H9 (cell line): ENCODE measurements around the gene RIMBP2. TPM values are rescaled to one million over a fixed set of nuclear protein-coding genes. Genes with fewer than 3 reads are reported as not detected.

Source experiments
- DNase-seq: peaks from one replicate; pipeline ENCODE4 v3.0.0-alpha.2; 2017
- H2AFZ ChIP-seq: one replicate; pipeline ENCODE4 v1.6.1; 2013; ENCODE audit warnings: mild to moderate bottlenecking, low read length, control low read depth, moderate library complexity
- H2AK5ac ChIP-seq: 2 replicates; pipeline ENCODE4 v1.6.1; 2013; ENCODE audit warnings: low read length, control low read depth, mixed read lengths; ENCODE audit not compliant: insufficient read length
- H2BK120ac ChIP-seq: one replicate; pipeline ENCODE4 v1.6.1; 2013; ENCODE audit warnings: low read depth, mild to moderate bottlenecking, low read length, control low read depth, inconsistent platforms; ENCODE audit not compliant: poor library complexity, severe bottlenecking
- H2BK12ac ChIP-seq: 2 replicates; pipeline ENCODE4 v1.6.1; 2013; ENCODE audit warnings: low read length, control low read depth, mixed read lengths, low read depth; ENCODE audit not compliant: insufficient read length
- H2BK15ac ChIP-seq: 2 replicates; pipeline ENCODE4 v1.6.1; 2013; ENCODE audit warnings: low read depth, low read length, control low read depth
- H2BK20ac ChIP-seq: one replicate; pipeline ENCODE4 v1.6.1; 2013; ENCODE audit warnings: low read depth, mild to moderate bottlenecking, low read length, control low read depth, inconsistent platforms; ENCODE audit not compliant: poor library complexity, severe bottlenecking
- H2BK5ac ChIP-seq: 2 replicates; pipeline ENCODE4 v1.6.1; 2013; ENCODE audit warnings: low read length, control low read depth, mixed read lengths; ENCODE audit not compliant: insufficient read length
- H3K14ac ChIP-seq: 2 replicates; pipeline ENCODE4 v1.6.1; 2013; ENCODE audit warnings: low read length, control low read depth; ENCODE audit not compliant: insufficient read depth
- H3K18ac ChIP-seq: 2 replicates; pipeline ENCODE4 v1.6.1; 2013; ENCODE audit warnings: low read depth, mild to moderate bottlenecking, mixed read lengths, low read length, control low read depth; ENCODE audit not compliant: insufficient read length
- H3K23ac ChIP-seq: 2 replicates; pipeline ENCODE4 v1.6.1; 2013; ENCODE audit warnings: low read length, control low read depth, mixed read lengths, low read depth; ENCODE audit not compliant: insufficient read length
- H3K23me2 ChIP-seq: 2 replicates; pipeline ENCODE4 v1.6.1; 2013; ENCODE audit warnings: low read depth, mild to moderate bottlenecking, mixed read lengths, low read length, control low read depth; ENCODE audit not compliant: insufficient read length, poor library complexity, severe bottlenecking
- H3K27ac ChIP-seq: 2 replicates; pipeline ENCODE4 v1.5.1; 2013; ENCODE audit warnings: low read length, control low read depth, mixed read lengths, low read depth; ENCODE audit not compliant: insufficient read length
- H3K27me3 ChIP-seq: 2 replicates; pipeline ENCODE4 v1.6.1; 2013; ENCODE audit warnings: low read length, control low read depth, inconsistent platforms; ENCODE audit not compliant: insufficient read depth
- H3K4ac ChIP-seq: 2 replicates; pipeline ENCODE4 v1.6.1; 2013; ENCODE audit warnings: low read depth, mild to moderate bottlenecking, control low read depth, inconsistent platforms, low read length, moderate library complexity
- H3K4me1 ChIP-seq: 2 replicates; pipeline ENCODE4 v1.6.1; 2013; ENCODE audit warnings: low read length, control low read depth, inconsistent platforms; ENCODE audit not compliant: insufficient read depth
- H3K4me2 ChIP-seq: 2 replicates; pipeline ENCODE4 v1.6.1; 2013; ENCODE audit warnings: low read length, control low read depth, mixed read lengths; ENCODE audit not compliant: insufficient read length, insufficient read depth
- H3K56ac ChIP-seq: 2 replicates; pipeline ENCODE4 v1.6.1; 2013; ENCODE audit warnings: low read depth, mild to moderate bottlenecking, mixed read lengths, low read length, control low read depth; ENCODE audit not compliant: insufficient read length
- H3K79me1 ChIP-seq: 2 replicates; pipeline ENCODE4 v1.6.1; 2013; ENCODE audit warnings: low read depth, mild to moderate bottlenecking, moderate library complexity, low read length, control low read depth, inconsistent platforms; ENCODE audit not compliant: insufficient read depth, poor library complexity, severe bottlenecking
- H3K79me2 ChIP-seq: 2 replicates; pipeline ENCODE4 v1.6.1; 2013; ENCODE audit warnings: low read length, control low read depth, inconsistent platforms; ENCODE audit not compliant: insufficient read depth
- H3K9ac ChIP-seq: 2 replicates; pipeline ENCODE4 v1.6.1; 2013; ENCODE audit warnings: low read length, control low read depth, mixed read lengths; ENCODE audit not compliant: insufficient read length; ENCODE audit errors: extremely low read depth
- H3K9me3 ChIP-seq: one replicate; pipeline ENCODE4 v1.6.1; 2013; ENCODE audit warnings: low read depth, low read length, inconsistent platforms; ENCODE audit not compliant: control insufficient read depth
- H3T11ph ChIP-seq: one replicate; pipeline ENCODE4 v1.6.1; 2013; ENCODE audit warnings: mild to moderate bottlenecking, low read length, control low read depth, inconsistent platforms
- H4K20me1 ChIP-seq: one replicate; pipeline ENCODE4 v1.6.1; 2013; ENCODE audit not compliant: control insufficient read depth, insufficient read length, insufficient read depth
- H4K5ac ChIP-seq: 2 replicates; pipeline ENCODE4 v1.6.1; 2013; ENCODE audit warnings: low read depth, mild to moderate bottlenecking, mixed read lengths, low read length, control low read depth; ENCODE audit not compliant: insufficient read length
- H4K8ac ChIP-seq: replicated peaks from 2 replicates; pipeline ENCODE4 v1.6.1; 2013; ENCODE audit warnings: low read length, control low read depth, mixed read lengths, low read depth; ENCODE audit not compliant: insufficient read length
- H4K91ac ChIP-seq: 2 replicates; pipeline ENCODE4 v1.6.1; 2013; ENCODE audit warnings: low read depth, mild to moderate bottlenecking, moderate library complexity, mixed read lengths, low read length, control low read depth; ENCODE audit not compliant: insufficient read length
- H3K27ac Mint-ChIP-seq, 3 experiments: 2 replicates in 2 of 3; 3 replicates in 1 of 3; pipeline ENCODE4 v1.8.0; 2020 to 2021; ENCODE audit warnings: mixed read lengths in 3 of 3, mild to moderate bottlenecking in 1 of 3, moderate library complexity in 1 of 3
- H3K27me3 Mint-ChIP-seq: 2 replicates; pipeline ENCODE4 v1.8.0; 2021; ENCODE audit warnings: low read depth, mild to moderate bottlenecking, moderate library complexity, mixed read lengths
- H3K36me3 Mint-ChIP-seq, 3 experiments: 2 replicates in 2 of 3; 3 replicates in 1 of 3; pipeline ENCODE4 v1.8.0; 2020 to 2021; ENCODE audit warnings: low read depth in 3 of 3, mixed read lengths in 3 of 3; ENCODE audit not compliant: insufficient read depth in 1 of 3
- H3K4me1 Mint-ChIP-seq, 2 experiments: 2 replicates each; pipeline ENCODE4 v1.8.0; 2020; ENCODE audit warnings: mixed read lengths in 2 of 2
- H3K4me3 Mint-ChIP-seq, 2 experiments: 2 replicates in 1 of 2; 3 replicates in 1 of 2; pipeline ENCODE4 v1.8.0; 2020 to 2021; ENCODE audit warnings: mild to moderate bottlenecking in 2 of 2, mixed read lengths in 2 of 2, moderate library complexity in 1 of 2
- H3K9me3 Mint-ChIP-seq, 2 experiments: 2 replicates in 1 of 2; 3 replicates in 1 of 2; pipeline ENCODE4 v1.8.0; 2020; ENCODE audit warnings: mild to moderate bottlenecking in 2 of 2, mixed read lengths in 2 of 2, moderate library complexity in 1 of 2
- CTCF ChIP-seq: fragments of 200-600 bp; sonication (generic); conservative IDR thresholded peaks from 3 replicates; pipeline ENCODE4 v1.8.0; 2021; ENCODE audit warnings: antibody characterized with exemption, mild to moderate bottlenecking
- WGBS: extraction: QIAGEN DNeasy Blood & Tissue Kit; methylation state at CpG from one replicate; pipeline ENCODE4 v1.1.7; 2013; ENCODE audit warnings: missing lambda C conversion rate, low lambda C conversion rate, mixed read lengths; ENCODE audit not compliant: insufficient read length; ENCODE audit errors: extremely low coverage; 5-methylcytosine and 5-hydroxymethylcytosine counted together
- total RNA-seq: library from RNA; stranded (reverse); gene quantifications from 2 replicates; pipeline ENCODE4 v1.2.1, GENCODE V29; 2021

The RIMBP2 gene
- total RNA-seq, 1 experiment from 2014 or later: 0.70 TPM

DNA sequence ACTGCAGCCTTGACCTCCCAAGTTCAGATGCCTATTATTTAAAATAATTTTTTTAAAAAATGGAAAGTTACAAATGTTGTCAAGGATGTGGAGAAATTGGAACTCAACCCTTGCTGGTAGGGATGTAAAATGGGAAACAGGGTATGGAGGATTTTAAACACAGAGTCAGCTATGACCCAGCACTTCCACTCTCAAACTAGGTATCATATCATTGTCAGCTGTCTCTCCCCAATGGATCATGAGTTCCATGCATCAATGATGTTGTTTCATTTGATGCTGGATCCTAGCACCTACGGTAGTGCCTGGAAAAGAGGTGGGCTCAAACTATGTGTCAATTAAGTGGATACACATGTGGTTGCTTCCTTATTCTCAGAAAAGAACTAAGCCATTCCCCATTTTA lies 150.9 kb downstream of the RIMBP2 start:
- peaks cover 0 to 13% (median 2%) of the 10 kb centered on the region in 3 experiments; a peak in 4 of 7 replicates for H3K36me3 Mint-ChIP-seq
- TF ChIP-seq CTCF: no peak
- no peaks in the 10 kb centered on the region for H3K9me3 ChIP-seq

More for the DNA sequence above, 150.9 kb downstream of the RIMBP2 start:
- no peak overlapping the region for H3K4me2 ChIP-seq
- H4K20me1 ChIP-seq: no peaks in the 10 kb centered on the region
- no peak overlapping the region for H4K8ac ChIP-seq
- no peaks in the 10 kb centered on the region for H3K79me1 ChIP-seq
- H3K56ac ChIP-seq: no peak overlapping the region
- Mint-ChIP-seq H3K27ac (no peak overlapping the region), H3K4me3 (no peak overlapping the region), H3K27me3 (peaks cover 14% of the 10 kb centered on the region), H3K9me3 (peaks cover 18 to 22% of the 10 kb centered on the region in 2 experiments), H3K4me1 (no peaks in the 10 kb centered on the region)
- H3K79me2 ChIP-seq: no peaks in the 10 kb centered on the region
- no peak overlapping the region for H2BK15ac ChIP-seq
- H4K5ac ChIP-seq: no peak overlapping the region
- H3K18ac ChIP-seq: no peak overlapping the region
- no peak overlapping the region for H3K27ac ChIP-seq
- no peak overlapping the region for H2AFZ ChIP-seq
- H3T11ph ChIP-seq: no peak overlapping the region
- WGBS: no CpG with 5 or more reads among the region's 1 CpG
- no peak overlapping the region for H3K4ac ChIP-seq
- no peak overlapping the region for H2BK120ac ChIP-seq
- H2BK12ac ChIP-seq: no peak overlapping the region
- no peak overlapping the region for H3K9ac ChIP-seq
- no peak overlapping the region for H2AK5ac ChIP-seq
- no peak overlapping the region for H3K23ac ChIP-seq
- H2BK5ac ChIP-seq: no peak overlapping the region
- H2BK20ac ChIP-seq: no peak overlapping the region
- H3K4me1 ChIP-seq: no peaks in the 10 kb centered on the region
- H3K27me3 ChIP-seq: no peaks in the 10 kb centered on the region
- H3K23me2 ChIP-seq: no peaks in the 10 kb centered on the region
- DNase-seq: no peak
- H3K14ac ChIP-seq: no peak overlapping the region
- H4K91ac ChIP-seq: no peak overlapping the region
